ENCODE results near the gene VWA8. TPM values are rescaled to one million over a fixed set of nuclear protein-coding genes. Genes with fewer than 3 reads are reported as not detected.

Gene VWA8
- total and polyA plus RNA-seq, 12 donors, result 7.5 to 71.6 (median 54.3) TPM

DNA sequence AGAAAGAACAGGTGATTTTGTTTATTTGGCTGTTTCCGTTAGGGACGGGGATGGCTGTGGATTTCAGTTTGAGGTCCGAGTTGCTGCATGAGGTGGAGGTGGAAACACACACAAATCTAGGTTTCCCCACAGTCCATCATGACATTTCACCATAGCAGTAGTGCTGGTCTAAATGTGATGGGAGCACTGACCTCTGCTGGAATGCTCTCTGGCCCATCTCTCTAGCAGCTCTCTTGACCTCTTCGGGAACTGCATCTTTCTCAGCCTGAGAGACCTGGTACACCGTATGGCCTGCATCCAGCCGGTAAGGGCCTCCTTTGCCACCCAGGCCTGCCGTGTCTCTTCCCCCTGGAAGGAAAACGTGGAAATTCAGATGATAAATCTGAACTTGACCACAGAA is 349.5 kb downstream of the VWA8 start:
- H3K4me3 ChIP-seq, result no peak overlapping the region
- H3K4me1 ChIP-seq, result peaks cover 13 to 54% (median 40%) of the 10 kb centered on the region in 9 donors
- ATAC-seq, result no peak
- H3K27me3 ChIP-seq, result no peaks in the 10 kb centered on the region
- DNase-seq, result no peak
- peaks cover 0 to 56% (median 3%) of the 10 kb centered on the region in 9 donors for H3K36me3 ChIP-seq
- TF ChIP-seq, protein P1, sequence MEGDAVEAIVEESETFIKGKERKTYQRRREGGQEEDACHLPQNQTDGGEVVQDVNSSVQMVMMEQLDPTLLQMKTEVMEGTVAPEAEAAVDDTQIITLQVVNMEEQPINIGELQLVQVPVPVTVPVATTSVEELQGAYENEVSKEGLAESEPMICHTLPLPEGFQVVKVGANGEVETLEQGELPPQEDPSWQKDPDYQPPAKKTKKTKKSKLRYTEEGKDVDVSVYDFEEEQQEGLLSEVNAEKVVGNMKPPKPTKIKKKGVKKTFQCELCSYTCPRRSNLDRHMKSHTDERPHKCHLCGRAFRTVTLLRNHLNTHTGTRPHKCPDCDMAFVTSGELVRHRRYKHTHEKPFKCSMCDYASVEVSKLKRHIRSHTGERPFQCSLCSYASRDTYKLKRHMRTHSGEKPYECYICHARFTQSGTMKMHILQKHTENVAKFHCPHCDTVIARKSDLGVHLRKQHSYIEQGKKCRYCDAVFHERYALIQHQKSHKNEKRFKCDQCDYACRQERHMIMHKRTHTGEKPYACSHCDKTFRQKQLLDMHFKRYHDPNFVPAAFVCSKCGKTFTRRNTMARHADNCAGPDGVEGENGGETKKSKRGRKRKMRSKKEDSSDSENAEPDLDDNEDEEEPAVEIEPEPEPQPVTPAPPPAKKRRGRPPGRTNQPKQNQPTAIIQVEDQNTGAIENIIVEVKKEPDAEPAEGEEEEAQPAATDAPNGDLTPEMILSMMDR (IDR thresholded peaks at IDR 0.05), result no peak
- no peaks in the 10 kb centered on the region for H3K9me3 ChIP-seq
- intact Hi-C loops (cut with DNase I), result loop anchor here in 4 of 10 donors (2.0 to 10.0 kb wide), 8 partner anchors 36 to 154 kb away; partner anchors contain the start of gene RGCC (in 2 of the 4)
- 91 to 96% methylated on average over 8 of the region's 8 CpGs for WGBS, 2 donors
- H3K27ac ChIP-seq, result peak overlapping the region; percentile 54 to 87 (median 67)

DNA sequence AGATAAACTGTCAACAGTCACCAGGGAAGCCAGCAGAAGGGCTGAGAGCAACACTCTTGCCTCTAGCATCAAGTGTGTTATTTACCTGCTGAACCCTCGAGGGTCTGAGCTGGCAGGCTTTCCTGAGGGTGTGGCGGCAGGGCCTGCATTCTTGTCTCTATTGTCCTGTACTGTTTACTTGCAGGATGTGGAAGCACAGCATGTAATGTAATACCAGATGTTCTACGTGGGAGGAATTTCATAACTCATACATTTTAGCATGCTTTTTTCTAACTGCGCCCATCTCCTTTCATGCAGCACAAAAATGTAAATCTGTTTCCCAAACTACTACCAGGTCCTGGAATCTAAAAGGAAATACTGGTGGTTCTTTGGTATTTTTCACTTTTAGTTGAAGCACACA is 350.5 kb downstream of the VWA8 start:
- WGBS, 2 donors, result 55 to 71% methylated on average over 4 of the region's 4 CpGs
- peak; percentile 44 to 45 for DNase-seq
- ATAC-seq, result peak; percentile 27 to 77 (median 60)
- intact Hi-C loops (cut with DNase I), result loop anchor here in 4 of 10 donors (2.0 to 10.0 kb wide), 8 partner anchors 37 to 153 kb away; partner anchors contain the start of gene RGCC (in 2 of the 4)
- Histone ChIP-seq H3K4me1 (peaks cover 13 to 52% (median 35%) of the 10 kb centered on the region in 9 donors), H3K27ac (peak overlapping the region; percentile 54 to 87 (median 67)), H3K4me3 (no peak overlapping the region), H3K9me3 (no peaks in the 10 kb centered on the region), H3K27me3 (no peaks in the 10 kb centered on the region), H3K36me3 (peaks cover 0 to 66% (median 3%) of the 10 kb centered on the region in 9 donors)
- TF ChIP-seq, protein P1 (IDR thresholded peaks at IDR 0.05), result no peak

DNA sequence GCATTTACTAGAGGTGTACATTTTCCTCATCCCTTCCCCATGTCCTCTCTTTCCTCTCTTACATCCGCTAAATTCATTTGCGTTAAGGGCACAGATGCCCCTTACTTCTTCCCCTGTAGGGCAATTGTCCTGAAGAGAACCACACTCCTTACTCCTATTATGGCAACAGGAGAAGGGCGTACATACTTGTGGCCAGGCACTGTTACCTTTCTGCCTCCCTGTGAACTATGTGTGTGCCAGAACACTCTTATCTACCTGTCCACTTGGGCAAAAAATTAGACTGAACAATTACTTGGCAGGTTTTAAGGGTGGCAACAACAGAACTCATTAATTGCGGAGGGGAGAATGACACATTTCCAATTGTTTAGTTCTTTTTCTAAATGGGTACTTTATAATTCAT is 351.1 kb downstream of the VWA8 start:
- intact Hi-C loops (cut with DNase I), result loop anchor here in 4 of 10 donors (1.0 to 10.0 kb wide), 9 partner anchors 15 to 153 kb away; partner anchors contain the start of gene RGCC (in 2 of the 4)
- no peaks in the 10 kb centered on the region for H3K27me3 ChIP-seq
- TF ChIP-seq, protein P1 (IDR thresholded peaks at IDR 0.05), result no peak
- WGBS, 2 donors, result 89 to 91% methylated on average over 4 of the region's 4 CpGs
- no peak for DNase-seq
- H3K4me3 ChIP-seq, result no peak overlapping the region
- H3K4me1 ChIP-seq, result peaks cover 13 to 46% (median 29%) of the 10 kb centered on the region in 9 donors
- ATAC-seq, result no peak
- H3K9me3 ChIP-seq, result no peaks in the 10 kb centered on the region
- H3K36me3 ChIP-seq, result peaks cover 0 to 72% (median 5%) of the 10 kb centered on the region in 9 donors
- H3K27ac ChIP-seq, result peak overlapping the region; percentile 1 to 87 (median 62)

- no peak for ATAC-seq
- Histone ChIP-seq H3K4me1 (peaks cover 7 to 36% (median 19%) of the 10 kb centered on the region in 9 donors), H3K27ac (no peak overlapping the region), H3K9me3 (no peaks in the 10 kb centered on the region), H3K27me3 (no peaks in the 10 kb centered on the region), H3K4me3 (no peak overlapping the region), H3K36me3 (peaks cover 0 to 82% (median 9%) of the 10 kb centered on the region in 9 donors)
- DNase-seq, result no peak
- intact Hi-C loops (cut with DNase I), result loop anchor here in 1 of 10 donors (1.0 kb wide), 1 partner anchor 14 kb away; no protein-coding TSS in a partner anchor
- 77 to 81% methylated on average over 1 of the region's 1 CpG for WGBS, 2 donors
- TF ChIP-seq, protein P1 (IDR thresholded peaks at IDR 0.05), result no peak
Observed at GRCh38 chr13:41608839-41609177, 352.1 kb downstream of the VWA8 start.

Data from heart right ventricle (tissue), 16 donors.